ENCODE measurements around the gene SYNE2.

Gene SYNE2

DNA sequence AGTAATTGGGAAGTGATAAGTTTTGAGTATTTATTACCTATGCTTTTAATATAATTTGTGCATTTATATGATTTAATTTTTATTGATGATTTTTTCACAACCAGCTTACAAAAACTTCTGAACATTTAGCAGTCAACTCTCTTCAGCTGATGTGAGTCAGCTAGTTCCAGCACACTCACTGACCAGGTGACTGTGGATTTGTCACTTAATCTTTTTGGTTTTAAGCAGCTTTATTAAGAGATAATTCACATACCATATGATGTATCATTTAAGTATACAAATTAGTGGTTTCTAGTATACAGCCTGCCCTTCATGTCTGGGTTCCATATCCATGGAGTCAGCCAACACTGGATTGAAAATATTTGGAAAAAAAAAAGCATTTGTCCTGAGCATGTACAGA, 103.5 kb downstream of the SYNE2 start:
- no peak for TF ChIP-seq CTCF (IDR thresholded peaks at IDR 0.05; ENCODE audit: low read length, missing control alignments)
- no peak overlapping the region for H3K4me3 ChIP-seq (replicated peaks; ENCODE audit: low read depth, low read length)
- no peak for DNase-seq (ENCODE audit: low read depth)

DNA sequence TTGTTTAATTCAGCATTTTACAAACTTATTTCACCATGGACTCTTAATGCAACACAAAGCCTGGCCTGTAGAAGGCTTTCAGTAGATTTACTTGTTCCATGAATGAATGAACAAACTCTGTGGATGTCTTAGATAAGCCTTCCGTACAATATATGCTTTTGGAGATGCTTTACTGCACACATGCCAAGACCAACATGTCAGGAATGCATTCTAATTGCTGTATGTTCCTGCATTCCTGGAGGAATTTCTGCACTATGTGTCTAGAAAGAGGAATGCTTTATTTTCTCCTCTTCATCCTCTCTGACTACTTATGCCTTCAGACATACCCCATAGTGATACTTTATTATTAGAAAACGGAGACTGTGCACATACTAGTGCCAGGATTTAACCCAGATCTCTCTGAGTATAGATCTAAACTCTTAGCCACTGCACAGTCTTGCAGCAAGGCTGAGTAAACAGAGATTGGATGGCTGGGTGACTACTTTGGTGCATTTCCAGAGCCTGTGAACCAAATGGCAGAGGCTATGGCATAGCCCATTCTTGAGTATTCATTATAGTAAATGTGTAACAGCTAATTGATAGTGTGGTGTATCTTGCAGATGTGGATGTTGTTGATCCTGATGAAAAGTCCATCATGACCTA, 108.2 kb downstream of the SYNE2 start:
- no peak overlapping the region for H3K4me3 ChIP-seq (replicated peaks; ENCODE audit: low read depth, low read length)
- DNase-seq (ENCODE audit: low read depth), result peak; percentile 56
- no peak for TF ChIP-seq CTCF (IDR thresholded peaks at IDR 0.05; ENCODE audit: low read length, missing control alignments)

- H3K4me3 ChIP-seq (replicated peaks; ENCODE audit: low read depth, low read length), result no peak overlapping the region
- no peak for TF ChIP-seq CTCF (IDR thresholded peaks at IDR 0.05; ENCODE audit: low read length, missing control alignments)
- DNase-seq (ENCODE audit: low read depth), result no peak
Observed at GRCh38 chr14:63962906-63963305, 110.1 kb downstream of the SYNE2 start.

GRCh38 chr14:63963439-63963838, 110.6 kb downstream of the SYNE2 start:
- no peak for TF ChIP-seq CTCF (IDR thresholded peaks at IDR 0.05; ENCODE audit: low read length, missing control alignments)
- no peak for DNase-seq (ENCODE audit: low read depth)
- H3K4me3 ChIP-seq (replicated peaks; ENCODE audit: low read depth, low read length), result no peak overlapping the region

DNA sequence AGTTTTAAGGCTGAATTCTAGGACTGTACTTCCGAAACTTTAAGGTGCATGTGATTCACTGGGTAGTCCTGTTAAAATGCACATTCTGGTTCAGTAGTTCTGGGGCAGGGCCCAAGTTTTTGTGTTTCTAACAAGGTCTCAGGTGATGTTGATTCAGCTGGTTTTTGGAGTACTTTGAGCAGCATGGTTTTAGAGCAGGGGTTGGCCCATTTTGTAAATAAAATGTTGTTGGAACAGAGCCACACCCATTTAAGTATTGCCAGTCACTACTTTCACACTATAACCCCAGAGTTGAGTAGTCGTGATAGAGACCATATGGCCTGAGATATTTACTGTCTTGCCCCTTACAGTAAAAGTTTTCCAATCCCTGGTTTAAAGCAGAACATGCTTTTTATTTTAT, 111.3 kb downstream of the SYNE2 start:
- no peak for TF ChIP-seq CTCF (IDR thresholded peaks at IDR 0.05; ENCODE audit: low read length, missing control alignments)
- no peak overlapping the region for H3K4me3 ChIP-seq (replicated peaks; ENCODE audit: low read depth, low read length)
- DNase-seq (ENCODE audit: low read depth), result no peak

DNA sequence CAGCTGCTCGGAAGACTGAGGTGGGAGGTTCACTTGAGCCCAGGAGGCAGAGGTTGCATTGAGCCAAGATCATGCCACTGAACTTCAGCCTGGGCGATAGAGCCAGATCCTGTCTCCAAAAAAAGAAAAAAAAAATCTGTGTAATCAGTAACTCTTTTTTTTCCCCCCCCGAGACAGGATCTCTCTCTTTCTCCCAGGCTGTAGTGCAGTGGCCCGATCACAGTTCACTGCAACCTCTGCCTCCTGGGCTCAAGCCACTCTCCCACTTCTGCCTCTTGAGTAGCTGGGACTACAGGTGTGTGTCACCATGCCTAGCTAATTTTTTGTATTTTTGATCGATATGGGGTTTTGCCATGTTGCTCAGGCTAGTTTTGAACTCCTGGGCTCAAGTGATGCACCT, 113.6 kb downstream of the SYNE2 start:
- TF ChIP-seq CTCF (IDR thresholded peaks at IDR 0.05; ENCODE audit: low read length, missing control alignments), result no peak
- DNase-seq (ENCODE audit: low read depth), result no peak
- no peak overlapping the region for H3K4me3 ChIP-seq (replicated peaks; ENCODE audit: low read depth, low read length)

- no peak for TF ChIP-seq CTCF (IDR thresholded peaks at IDR 0.05; ENCODE audit: low read length, missing control alignments)
- no peak for DNase-seq (ENCODE audit: low read depth)
- H3K4me3 ChIP-seq (replicated peaks; ENCODE audit: low read depth, low read length), result no peak overlapping the region
Observed at GRCh38 chr14:63972323-63972932, 119.6 kb downstream of the SYNE2 start.
